Immature natural killer cell (primary cell): ENCODE data around the gene EPHB6. TPM values are rescaled to one million over a fixed set of nuclear protein-coding genes. Genes with fewer than 3 reads are reported as not detected.

Source experiments
- DNase-seq, 3 donors: peaks; one replicate each; pipeline ENCODE4 v3.0.0; 2022; ENCODE audit warnings: mixed read lengths in 1 of 3
- H3K27ac Mint-ChIP-seq, 6 donors: one replicate each; pipeline ENCODE4 v1.8.0; 2020; ENCODE audit warnings: mixed read lengths in 6 of 6, mild to moderate bottlenecking in 5 of 6, inconsistent platforms in 4 of 6, moderate library complexity in 3 of 6
- H3K27me3 Mint-ChIP-seq, 3 donors: one replicate each; pipeline ENCODE4 v1.8.0; 2020 to 2021; ENCODE audit warnings: low read depth in 3 of 3, mild to moderate bottlenecking in 3 of 3, mixed read lengths in 3 of 3, moderate library complexity in 3 of 3, inconsistent platforms in 1 of 3
- H3K36me3 Mint-ChIP-seq, 3 donors: one replicate each; pipeline ENCODE4 v1.8.0; 2020; ENCODE audit warnings: mixed read lengths in 3 of 3, inconsistent platforms in 2 of 3, mild to moderate bottlenecking in 2 of 3
- H3K4me1 Mint-ChIP-seq, 2 donors: one replicate each; pipeline ENCODE4 v1.8.0; 2020; ENCODE audit warnings: inconsistent platforms in 2 of 2, mild to moderate bottlenecking in 2 of 2, mixed read lengths in 2 of 2, moderate library complexity in 1 of 2
- H3K4me3 Mint-ChIP-seq, 5 donors: one replicate each; pipeline ENCODE4 v1.8.0; 2020; ENCODE audit warnings: mild to moderate bottlenecking in 5 of 5, mixed read lengths in 5 of 5, inconsistent platforms in 3 of 5, moderate library complexity in 3 of 5
- H3K9me3 Mint-ChIP-seq, 6 donors: one replicate each; pipeline ENCODE4 v1.8.0; 2020; ENCODE audit warnings: mild to moderate bottlenecking in 6 of 6, mixed read lengths in 6 of 6, inconsistent platforms in 4 of 6, moderate library complexity in 3 of 6
- polyA plus RNA-seq, 3 donors: library from polyadenylated mRNA; unstranded; fragments of 300-500 nt; fragmentation: Illumina TruSeq; gene quantifications; one replicate each; pipeline ENCODE4 v1.2.3, GENCODE V29; 2021

The EPHB6 gene
- polyA plus RNA-seq, 3 donors from 2014 or later, result 2.4 to 3.8 (median 2.6) TPM

DNA sequence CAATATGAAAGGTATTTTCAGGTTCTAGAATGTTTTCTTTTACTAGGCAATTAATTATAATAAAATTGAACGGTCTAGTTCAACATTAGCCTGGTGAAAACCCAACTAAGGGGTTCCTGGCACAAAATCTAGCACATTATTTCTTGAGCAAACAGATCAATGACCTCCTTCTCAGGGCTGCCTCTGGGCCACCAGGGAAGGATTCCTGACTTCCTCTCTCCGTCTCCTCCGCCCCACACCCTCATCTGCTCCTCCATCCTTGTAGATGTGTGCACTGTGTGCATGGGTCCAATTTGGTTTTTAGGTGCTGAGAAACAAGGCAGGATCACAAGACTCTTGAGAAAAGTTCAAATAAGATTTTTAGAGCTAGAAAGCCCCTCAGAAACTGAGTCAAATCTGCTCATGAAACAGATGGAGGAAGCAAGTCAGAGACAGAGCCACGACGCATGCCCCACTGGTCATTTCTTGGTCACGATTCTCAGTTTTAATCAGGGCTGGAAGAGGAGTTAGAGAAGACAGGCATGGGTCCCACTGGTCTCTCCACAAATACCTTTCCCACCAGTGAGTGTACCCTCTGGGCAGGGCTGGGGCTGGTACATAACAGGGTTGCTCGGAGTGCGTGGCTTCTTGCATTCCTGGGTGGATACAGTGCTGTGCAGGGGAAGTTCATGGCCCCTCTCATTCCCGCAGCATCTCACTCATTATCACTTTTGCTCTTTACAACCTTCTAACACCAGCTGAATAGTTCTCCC is 26.9 kb downstream of the EPHB6 start:
- H3K27me3 Mint-ChIP-seq, result peaks cover 1 to 15% (median 5%) of the 10 kb centered on the region in 3 donors
- no peaks in the 10 kb centered on the region for H3K36me3 Mint-ChIP-seq
- no peak overlapping the region for H3K4me3 Mint-ChIP-seq
- no peaks in the 10 kb centered on the region for H3K9me3 Mint-ChIP-seq
- no peak for DNase-seq
- H3K27ac Mint-ChIP-seq, result no peak overlapping the region
- no peaks in the 10 kb centered on the region for H3K4me1 Mint-ChIP-seq

DNA sequence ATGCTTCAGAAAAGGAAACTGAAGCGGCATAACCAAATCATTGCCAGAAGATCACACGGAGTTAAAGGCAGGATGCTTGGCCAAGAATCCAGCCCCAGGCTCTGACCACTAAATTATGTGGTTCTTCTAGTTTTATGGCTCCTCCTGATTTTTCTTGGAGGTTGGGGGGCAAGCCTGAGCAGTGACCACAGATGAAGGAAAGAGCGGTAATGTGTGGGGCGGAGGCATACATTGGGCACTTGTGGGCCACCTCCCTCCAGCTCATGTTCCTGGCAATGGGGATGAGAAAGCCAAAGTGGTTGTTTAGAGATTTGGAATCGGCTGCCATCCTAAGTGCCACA is 27.4 kb downstream of the EPHB6 start:
- H3K4me1 Mint-ChIP-seq, result no peaks in the 10 kb centered on the region
- no peak for DNase-seq
- H3K27ac Mint-ChIP-seq, result no peak overlapping the region
- peaks cover 1 to 15% (median 5%) of the 10 kb centered on the region in 3 donors for H3K27me3 Mint-ChIP-seq
- H3K4me3 Mint-ChIP-seq, result no peak overlapping the region
- H3K9me3 Mint-ChIP-seq, result no peaks in the 10 kb centered on the region
- H3K36me3 Mint-ChIP-seq, result no peaks in the 10 kb centered on the region

DNA sequence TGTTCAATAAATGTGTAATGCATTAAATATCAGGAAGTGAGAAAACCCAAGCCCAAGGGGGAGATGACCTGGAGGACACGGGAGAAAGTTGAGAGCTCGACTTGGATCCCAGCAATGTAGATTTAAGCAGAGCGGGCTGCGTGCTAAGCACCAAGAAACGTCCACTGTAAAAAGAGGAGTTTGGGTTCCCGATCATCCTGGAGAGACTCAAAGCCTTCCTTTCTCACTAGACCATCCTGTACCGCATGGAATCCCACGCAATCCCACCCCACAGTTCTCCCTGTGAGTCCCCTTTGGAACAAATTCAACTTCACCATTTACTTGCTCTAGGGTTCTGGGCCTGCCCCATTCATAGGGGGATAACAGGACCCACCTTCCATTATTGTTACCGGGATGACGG is 28.3 kb downstream of the EPHB6 start:
- H3K9me3 Mint-ChIP-seq, result no peaks in the 10 kb centered on the region
- no peak overlapping the region for H3K27ac Mint-ChIP-seq
- no peaks in the 10 kb centered on the region for H3K4me1 Mint-ChIP-seq
- H3K4me3 Mint-ChIP-seq, result no peak overlapping the region
- DNase-seq, result no peak
- no peaks in the 10 kb centered on the region for H3K36me3 Mint-ChIP-seq
- peaks cover 1 to 15% (median 5%) of the 10 kb centered on the region in 3 donors for H3K27me3 Mint-ChIP-seq

DNA sequence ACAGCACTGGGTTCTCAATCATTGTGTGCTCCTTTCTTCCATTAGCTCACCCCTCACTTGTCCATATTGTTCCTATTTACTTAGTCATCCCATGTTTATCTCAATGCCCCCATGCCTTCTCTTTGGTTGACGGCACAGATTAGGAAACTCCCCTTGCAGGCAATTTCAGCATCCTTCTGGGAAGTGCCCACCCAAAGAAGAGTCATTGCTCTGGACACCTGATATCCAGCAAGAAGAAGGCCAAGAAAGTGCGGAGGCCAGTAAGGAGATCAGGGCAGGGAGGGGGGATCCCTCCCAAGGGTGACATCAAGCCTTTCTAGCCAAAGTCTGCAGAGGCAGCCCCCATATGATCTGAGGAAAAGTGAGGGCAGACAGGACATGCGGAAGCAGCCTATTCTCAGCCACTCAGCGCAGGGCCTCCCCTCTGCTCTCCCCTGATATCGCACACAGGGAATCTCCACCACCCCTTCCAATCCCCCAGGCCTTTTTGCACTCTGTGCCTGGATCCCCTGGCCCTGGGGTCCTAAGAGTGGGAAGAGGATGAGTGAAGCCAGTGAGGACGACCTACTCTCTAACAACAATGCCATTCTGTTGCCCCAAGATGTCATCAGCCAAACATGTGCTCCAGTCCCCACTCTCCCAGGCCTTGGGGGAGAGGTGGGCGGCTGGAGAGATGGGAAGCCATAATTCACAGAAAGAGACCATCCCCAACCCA is 28.9 kb downstream of the EPHB6 start:
- Mint-ChIP-seq H3K9me3 (no peaks in the 10 kb centered on the region), H3K27me3 (peaks cover 1 to 12% (median 5%) of the 10 kb centered on the region in 3 donors), H3K4me3 (no peak overlapping the region), H3K36me3 (no peaks in the 10 kb centered on the region), H3K4me1 (no peaks in the 10 kb centered on the region), H3K27ac (no peak overlapping the region)
- no peak for DNase-seq

DNA sequence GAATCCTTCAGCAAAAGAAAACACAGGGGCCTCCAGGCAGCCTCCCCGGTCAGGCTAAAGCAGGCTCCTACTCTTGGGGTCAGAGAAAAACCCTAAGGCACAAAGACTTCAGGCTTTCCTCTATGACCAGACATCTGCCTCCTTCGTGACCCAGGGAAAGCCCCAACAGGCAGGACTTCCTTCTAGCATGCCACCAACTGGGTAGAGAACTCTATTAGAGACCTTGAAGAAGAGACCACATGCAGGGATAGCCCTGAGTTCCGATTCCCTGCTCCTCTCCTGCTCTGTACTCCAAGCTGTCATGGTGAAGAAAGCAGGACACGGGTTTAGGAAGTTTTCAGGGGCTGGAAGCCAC is 29.4 kb downstream of the EPHB6 start:
- Mint-ChIP-seq H3K9me3 (no peaks in the 10 kb centered on the region), H3K4me3 (no peak overlapping the region), H3K36me3 (no peaks in the 10 kb centered on the region), H3K27me3 (peaks cover 1 to 12% (median 5%) of the 10 kb centered on the region in 3 donors), H3K4me1 (no peaks in the 10 kb centered on the region), H3K27ac (no peak overlapping the region)
- no peak for DNase-seq

DNA sequence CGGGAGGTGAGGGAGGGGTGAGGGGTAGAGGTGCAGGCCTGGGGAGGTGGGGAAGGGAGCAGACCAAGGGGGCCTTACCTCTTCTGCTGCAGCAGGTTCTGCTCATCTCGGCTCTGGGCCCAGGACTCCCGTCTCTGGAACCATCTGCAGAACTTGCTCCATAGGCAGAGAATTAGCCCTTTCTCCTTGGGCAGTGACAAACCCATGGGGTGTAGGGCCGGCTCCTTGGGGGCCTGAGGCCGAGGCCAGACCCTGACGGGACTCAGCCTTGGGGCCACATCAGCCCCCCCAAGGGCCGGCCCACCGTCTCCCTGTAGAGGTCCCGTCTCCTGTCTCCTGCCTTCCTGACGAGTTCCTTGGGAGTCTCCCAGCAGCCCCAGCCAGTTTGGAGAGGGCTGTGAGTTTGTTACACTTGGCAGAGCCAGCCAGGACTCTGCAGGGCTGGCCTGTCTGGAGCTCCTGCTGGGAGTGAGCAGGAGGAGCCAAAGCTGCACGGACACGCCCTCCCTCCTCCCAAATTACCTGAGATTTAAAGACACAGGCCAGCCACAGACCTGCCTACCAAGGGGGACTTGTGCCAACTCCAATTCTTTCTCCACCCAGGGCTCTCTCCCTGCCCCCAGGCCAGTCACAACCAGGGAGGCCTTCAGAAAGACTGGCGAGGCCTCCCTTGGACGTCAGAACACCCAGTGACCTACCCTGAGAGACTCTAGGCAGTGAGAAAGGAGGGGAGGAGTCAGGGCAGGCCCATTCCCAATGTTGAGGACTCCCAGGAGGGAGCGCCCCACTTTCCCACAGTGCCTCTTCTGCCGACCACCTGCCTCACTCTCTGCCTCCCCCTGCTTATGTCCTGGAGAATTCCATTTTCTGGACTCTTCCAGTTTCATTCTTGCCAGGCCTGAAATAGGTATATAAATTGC is 30.7 kb downstream of the EPHB6 start, which contains the start of gene TRPV6:
TSS of gene TRPV6 (minus strand) at position 435 of the 920 bp plus-strand sequence.
- peaks cover 3 to 10% (median 5%) of the 10 kb centered on the region in 3 donors for H3K27me3 Mint-ChIP-seq
- H3K4me1 Mint-ChIP-seq, result no peaks in the 10 kb centered on the region
- H3K27ac Mint-ChIP-seq, result no peak within 1 kb of the TSS
- DNase-seq, result no peak
- no peaks in the 10 kb centered on the region for H3K9me3 Mint-ChIP-seq
- no peaks in the 10 kb centered on the region for H3K36me3 Mint-ChIP-seq
- no peak within 1 kb of the TSS for H3K4me3 Mint-ChIP-seq

DNA sequence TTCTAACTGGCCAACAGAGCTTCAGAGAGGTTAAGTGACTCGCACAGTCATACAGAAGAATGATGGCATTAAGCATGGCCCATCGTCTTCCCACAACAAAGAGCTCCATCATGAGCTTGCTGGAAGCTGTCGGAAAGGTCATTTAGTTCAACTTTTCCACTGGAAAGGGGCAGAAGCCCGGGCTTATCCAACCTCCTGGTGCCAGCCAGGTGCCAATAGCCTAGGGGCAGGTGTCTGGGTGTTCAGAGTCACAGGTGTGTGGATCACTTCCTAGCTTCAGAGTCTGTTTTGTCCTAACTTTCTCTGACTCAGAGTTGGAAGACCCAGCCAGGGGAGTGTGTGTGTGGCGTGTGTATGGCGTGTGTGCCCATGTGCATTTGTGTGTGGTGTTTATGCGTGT is 32.0 kb downstream of the EPHB6 start:
- H3K36me3 Mint-ChIP-seq, result no peaks in the 10 kb centered on the region
- H3K4me3 Mint-ChIP-seq, result no peak overlapping the region
- no peaks in the 10 kb centered on the region for H3K4me1 Mint-ChIP-seq
- peaks cover 2 to 8% (median 5%) of the 10 kb centered on the region in 3 donors for H3K27me3 Mint-ChIP-seq
- no peak overlapping the region for H3K27ac Mint-ChIP-seq
- no peaks in the 10 kb centered on the region for H3K9me3 Mint-ChIP-seq
- no peak for DNase-seq

DNA sequence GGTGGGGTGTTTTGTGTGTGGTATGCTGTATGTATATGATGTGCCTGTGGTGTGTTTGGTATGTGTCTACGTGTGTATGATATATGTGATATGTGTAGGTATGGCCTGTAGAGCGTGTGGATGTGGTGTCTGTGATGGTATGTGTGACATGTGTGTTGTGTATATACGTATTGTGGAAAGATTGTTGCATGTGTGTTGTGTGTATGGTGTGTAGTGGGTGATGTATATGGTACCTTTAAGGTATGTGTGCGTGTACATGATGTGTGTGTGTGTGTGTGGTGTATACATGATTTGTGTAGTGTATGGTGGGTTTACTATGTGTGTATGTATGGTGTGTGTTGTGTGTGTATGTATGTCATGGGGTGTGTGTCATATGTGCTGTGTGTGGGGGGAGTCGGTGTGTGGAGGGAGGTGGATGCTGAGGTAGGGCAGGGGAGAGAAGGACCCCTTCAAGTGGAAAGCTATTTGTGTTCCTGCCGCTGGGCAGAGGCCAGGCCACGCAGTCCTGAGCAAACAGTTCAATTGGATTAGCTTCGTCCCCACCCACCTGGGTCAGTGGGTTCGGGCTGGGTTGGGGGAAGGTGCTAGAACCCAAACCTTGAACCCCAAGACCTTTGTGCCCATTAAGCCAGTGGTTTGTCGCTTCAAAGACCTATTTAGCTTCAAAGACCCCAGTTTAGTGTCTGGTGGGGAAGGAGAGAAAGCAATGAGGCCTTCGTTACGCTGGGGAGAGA is 32.6 kb downstream of the EPHB6 start:
- H3K36me3 Mint-ChIP-seq, result no peaks in the 10 kb centered on the region
- H3K27me3 Mint-ChIP-seq, result peaks cover 0 to 8% (median 5%) of the 10 kb centered on the region in 3 donors
- no peaks in the 10 kb centered on the region for H3K4me1 Mint-ChIP-seq
- H3K27ac Mint-ChIP-seq, result no peak overlapping the region
- H3K9me3 Mint-ChIP-seq, result no peaks in the 10 kb centered on the region
- no peak overlapping the region for H3K4me3 Mint-ChIP-seq
- DNase-seq, result no peak

DNA sequence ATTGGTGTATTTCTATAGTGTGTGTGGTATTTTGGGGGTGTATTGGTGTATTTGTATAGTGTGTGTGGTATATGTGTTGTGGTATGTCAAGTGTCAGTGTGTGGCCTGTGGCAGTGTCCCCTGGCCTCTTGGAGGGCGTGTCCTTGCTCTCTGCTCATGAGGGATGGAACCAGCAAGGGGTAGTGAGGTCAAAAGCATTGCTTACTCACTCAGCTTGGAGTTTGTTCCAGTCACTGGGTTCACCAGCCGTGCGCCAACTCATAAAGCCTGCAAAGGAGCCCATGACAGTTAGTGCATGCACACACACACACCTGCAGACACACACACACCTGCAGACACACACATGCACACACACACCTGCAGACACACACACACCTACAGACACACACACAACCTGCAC is 34.9 kb downstream of the EPHB6 start:
- Mint-ChIP-seq H3K4me3 (no peak overlapping the region), H3K27ac (no peak overlapping the region), H3K27me3 (peaks cover 0 to 6% (median 5%) of the 10 kb centered on the region in 3 donors), H3K36me3 (no peaks in the 10 kb centered on the region), H3K4me1 (no peaks in the 10 kb centered on the region), H3K9me3 (no peaks in the 10 kb centered on the region)
- DNase-seq, result no peak

DNA sequence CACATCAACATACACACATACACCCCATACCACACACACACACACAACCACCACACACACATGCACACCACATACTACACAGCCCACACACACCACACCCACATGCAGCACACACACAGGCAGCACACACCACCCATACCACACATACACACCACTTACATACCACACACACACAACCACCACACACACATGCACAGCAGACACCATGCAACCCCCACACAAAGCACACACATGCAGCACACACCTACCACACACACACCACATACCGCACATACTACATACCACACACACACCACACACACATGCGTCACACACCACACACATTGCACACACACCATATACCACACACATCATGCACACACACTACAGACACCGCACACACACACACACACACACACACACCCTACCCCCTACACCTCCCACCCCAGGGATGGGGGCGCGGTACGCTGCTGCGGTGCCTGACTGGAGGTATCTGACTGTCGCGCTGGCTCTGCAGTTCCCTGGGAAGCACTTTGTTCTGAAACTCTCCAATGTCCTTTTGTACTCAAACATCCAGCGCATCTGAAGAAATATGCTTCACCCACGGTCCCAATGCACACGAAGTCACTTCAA is 36.1 kb downstream of the EPHB6 start:
- Mint-ChIP-seq H3K27ac (no peak overlapping the region), H3K27me3 (peaks cover 0 to 6% (median 5%) of the 10 kb centered on the region in 3 donors), H3K4me1 (no peaks in the 10 kb centered on the region), H3K9me3 (no peaks in the 10 kb centered on the region), H3K4me3 (no peak overlapping the region), H3K36me3 (no peaks in the 10 kb centered on the region)
- no peak for DNase-seq

DNA sequence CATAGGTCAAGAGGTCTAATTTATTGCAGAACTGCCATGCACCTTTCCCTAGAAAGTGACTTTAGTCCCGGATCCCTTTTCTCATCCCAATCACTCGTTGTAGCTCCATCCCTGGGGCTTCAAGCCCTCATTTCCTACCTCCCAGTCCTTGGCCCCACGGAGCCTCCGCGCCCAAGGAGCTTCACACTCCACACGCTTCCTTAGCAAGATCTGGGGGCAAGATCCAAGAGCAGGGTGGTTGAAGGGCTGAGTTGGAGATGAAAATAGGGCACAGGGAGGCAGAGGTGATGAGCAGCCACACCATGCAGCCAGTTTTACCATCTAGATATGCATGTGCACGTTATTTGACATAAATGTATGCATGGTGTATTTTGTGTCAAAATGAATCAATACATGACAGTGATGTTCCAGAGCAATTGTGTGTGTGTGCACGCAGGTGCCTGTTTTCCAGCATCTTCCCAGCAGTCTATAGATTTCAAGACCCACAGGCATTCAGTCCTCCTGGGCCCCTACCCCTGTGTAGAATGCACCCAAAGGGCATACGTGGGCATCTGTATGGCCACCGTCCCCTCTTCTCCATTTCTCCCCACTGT is 36.7 kb downstream of the EPHB6 start:
- H3K27ac Mint-ChIP-seq, result no peak overlapping the region
- H3K4me3 Mint-ChIP-seq, result no peak overlapping the region
- no peaks in the 10 kb centered on the region for H3K36me3 Mint-ChIP-seq
- H3K4me1 Mint-ChIP-seq, result no peaks in the 10 kb centered on the region
- no peaks in the 10 kb centered on the region for H3K9me3 Mint-ChIP-seq
- peaks cover 0 to 6% (median 5%) of the 10 kb centered on the region in 3 donors for H3K27me3 Mint-ChIP-seq
- no peak for DNase-seq

DNA sequence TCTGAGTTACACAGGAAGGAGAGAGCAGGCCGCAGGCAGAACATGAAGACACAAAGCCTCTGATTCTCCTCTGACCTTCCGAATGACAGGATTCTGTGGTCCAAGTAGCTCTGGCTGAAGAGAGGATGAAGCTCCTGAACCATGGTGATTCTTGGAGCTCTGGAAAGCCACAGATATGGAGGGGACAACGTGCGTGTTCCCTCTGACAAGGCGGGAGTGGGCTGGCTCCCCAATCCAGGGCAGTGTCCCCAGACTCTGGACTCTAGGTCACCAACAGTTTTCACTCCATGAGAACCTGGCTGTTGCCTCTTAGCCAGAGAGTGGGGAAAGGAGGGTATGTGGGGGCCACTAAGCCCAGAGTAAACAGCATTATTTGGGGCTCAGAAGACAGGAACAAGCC is 38.1 kb downstream of the EPHB6 start:
- DNase-seq, result no peak
- Mint-ChIP-seq H3K36me3 (no peaks in the 10 kb centered on the region), H3K27ac (no peak overlapping the region), H3K27me3 (peaks cover 2 to 7% (median 6%) of the 10 kb centered on the region in 3 donors), H3K4me3 (no peak overlapping the region), H3K9me3 (no peaks in the 10 kb centered on the region), H3K4me1 (no peaks in the 10 kb centered on the region)
